Activated CD4-positive, alpha-beta memory T cell treated with anti-CD3 and anti-CD28 coated beads, Interleukin-2, amount 10 ng/mL, durations not matched to agents 7 days and 5 days (primary cell): Measurements from ENCODE around the gene OARD1. TPM values are rescaled to one million over a fixed set of nuclear protein-coding genes. Genes with fewer than 3 reads are reported as not detected.

Experiments
- CTCF ChIA-PET: fragments of 350-600 bp; sonication (Branson Sonifier 250); formaldehyde crosslinking; loops from one replicate; lab custom pipeline; 2021; ENCODE audit warnings: antibody characterized with exemption, inconsistent platforms; lab: Charles Lee
- POLR2A ChIA-PET: fragments of 350-600 bp; sonication (Branson Sonifier 250); formaldehyde crosslinking; loops from one replicate; lab custom pipeline; 2021; ENCODE audit warnings: antibody characterized with exemption; lab: Charles Lee
- DNase-seq: peaks from one replicate; pipeline ENCODE4 v3.0.0-alpha.2; 2020
- H3K27ac Mint-ChIP-seq: one replicate; pipeline ENCODE4 v1.8.0; 2021; ENCODE audit warnings: mild to moderate bottlenecking, mixed read lengths
- H3K27me3 Mint-ChIP-seq: one replicate; pipeline ENCODE4 v1.8.0; 2021; ENCODE audit warnings: mixed read lengths
- H3K36me3 Mint-ChIP-seq: one replicate; pipeline ENCODE4 v1.8.0; 2021; ENCODE audit warnings: low read depth, mixed read lengths
- H3K4me1 Mint-ChIP-seq: one replicate; pipeline ENCODE4 v1.8.0; 2021; ENCODE audit warnings: mixed read lengths
- H3K4me3 Mint-ChIP-seq: one replicate; pipeline ENCODE4 v1.8.0; 2021; ENCODE audit warnings: mild to moderate bottlenecking, mixed read lengths
- H3K9me3 Mint-ChIP-seq: one replicate; pipeline ENCODE4 v1.8.0; 2021; ENCODE audit warnings: mixed read lengths
- total RNA-seq, 2 experiments: library from RNA; stranded (reverse); gene quantifications; one replicate each; pipeline ENCODE4 v1.2.3, GENCODE V29; 2021

OARD1 gene
- total RNA-seq, 2 experiments from 2014 or later, result 34.3 to 37.2 TPM

GRCh38 chr6:41014780-41015179 is 57.4 kb downstream of the OARD1 start:
- no peak for DNase-seq
- no peaks in the 10 kb centered on the region for H3K4me1 Mint-ChIP-seq
- H3K27me3 Mint-ChIP-seq, result peaks cover 5% of the 10 kb centered on the region
- CTCF ChIA-PET, result interaction anchor here (0.8 to 1.5 kb wide), 3 partner anchors 10 to 26 kb away, joined by 3 to 10 read pairs (median 5); no protein-coding TSS in a partner anchor
- H3K27ac Mint-ChIP-seq, result no peak overlapping the region
- POLR2A ChIA-PET, result interaction anchor here (1.6 kb wide), 1 partner anchor 13 kb away, joined by 5 read pairs; no protein-coding TSS in a partner anchor
- H3K4me3 Mint-ChIP-seq, result no peak overlapping the region
- H3K9me3 Mint-ChIP-seq, result no peaks in the 10 kb centered on the region
- no peaks in the 10 kb centered on the region for H3K36me3 Mint-ChIP-seq

Other genes starting within 250 kb of the OARD1 start
- 1 to 10 TPM; 1.6 to 2.3 TPM for gene UNC5CL, start 33.1 kb downstream of the OARD1 start, total RNA-seq
- gene TSPO2, start 29.9 kb downstream of the OARD1 start, total RNA-seq, result not detected
- gene APOBEC2, start 19.2 kb downstream of the OARD1 start, total RNA-seq, result not detected
- 10 to 100 TPM; 26.2 to 29.8 TPM for gene NFYA, start 618 bp upstream of the OARD1 start, total RNA-seq
- gene TREML1, start 82.0 kb upstream of the OARD1 start, total RNA-seq, result not detected
- gene TREM2, start 90.8 kb upstream of the OARD1 start, total RNA-seq, result not detected
- 10 to 100 TPM; 19.2 to 21.5 TPM for gene TREML2, start 128.8 kb upstream of the OARD1 start, total RNA-seq
- not detected for gene TREML4, start 156.0 kb upstream of the OARD1 start, total RNA-seq
- not detected for gene TREM1, start 214.3 kb upstream of the OARD1 start, total RNA-seq